ENCODE results near the gene PDCD1.
"Not testable (repeated sequence)": the region's sequence is repeated elsewhere in the genome, so short reads cannot be mapped to it uniquely, and the experiment has no call there.

The PDCD1 gene

GRCh38 chr2:241810307-241811200 lies 48.1 kb downstream of the PDCD1 start:
- DNase-seq = no peak

GRCh38 chr2:241809383-241810306 lies 49.0 kb downstream of the PDCD1 start:
- no peak for DNase-seq

GRCh38 chr2:241808721-241809382 lies 49.8 kb downstream of the PDCD1 start, which contains the start of gene NEU4:
Gene NEU4, plus strand, starts transcription at chr2:241809193. Its CDS starts 5,292 bp downstream, at chr2:241814485.
- DNase-seq = no peak

- no peak for DNase-seq
Measured at GRCh38 chr2:241808051-241808720, 50.5 kb downstream of the PDCD1 start.

GRCh38 chr2:241806217-241806616 lies 52.5 kb downstream of the PDCD1 start:
- DNase-seq = not testable (repeated sequence)

GRCh38 chr2:241804326-241805229 lies 54.1 kb downstream of the PDCD1 start:
- DNase-seq = no peak

GRCh38 chr2:241803387-241804325 lies 55.0 kb downstream of the PDCD1 start:
- DNase-seq = no peak

- no peak for DNase-seq
Measured at GRCh38 chr2:241802421-241803318, 56.0 kb downstream of the PDCD1 start.

- DNase-seq = no peak
Measured at GRCh38 chr2:241801611-241802420, 56.9 kb downstream of the PDCD1 start.

GRCh38 chr2:241800198-241800903 lies 58.3 kb downstream of the PDCD1 start:
- not testable (repeated sequence) for DNase-seq
